Measurements from ENCODE around the gene VSIG1. TPM values are rescaled to one million over a fixed set of nuclear protein-coding genes. Genes with fewer than 3 reads are reported as not detected.
A peak's percentile ranks its signal among the peaks of the same experiment; 100 is the strongest.

Gene VSIG1
- total and polyA plus RNA-seq, 2 of the 13 experiments (the other 11 are each of a cell fraction or from before 2014, with no cell fraction given) = 0.01 TPM; not detected in 1

DNA sequence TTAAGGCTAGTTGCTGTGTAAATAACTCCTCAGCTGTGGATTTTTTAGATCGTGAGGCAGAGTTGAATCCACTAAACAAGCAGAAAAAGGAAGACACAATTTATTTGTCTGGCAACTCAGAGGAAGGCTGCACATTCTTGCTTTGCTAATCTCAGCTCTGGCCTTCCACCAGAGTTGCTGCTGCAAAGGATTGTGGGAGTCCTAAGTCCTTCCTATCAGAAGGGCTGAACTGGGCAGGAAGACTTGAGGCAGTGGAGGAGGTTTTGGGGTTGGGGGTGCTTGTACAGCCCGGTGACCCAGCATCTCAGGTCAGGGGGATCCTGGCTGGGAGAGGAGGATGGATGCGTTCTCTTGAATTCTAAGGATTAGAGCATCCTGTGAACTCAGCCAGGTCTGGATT is 11.0 kb upstream of the VSIG1 start:
- Histone ChIP-seq H3K79me2 (ENCODE audit: insufficient read depth, low read length) (no peaks in the 10 kb centered on the region), H3K9ac (ENCODE audit: insufficient read depth, low read depth, low read length) (no peak overlapping the region), H3K4me1 (ENCODE audit: insufficient read depth, low read length) (peaks cover 35% of the 10 kb centered on the region), H3K4me3 (replicated peaks in 1 of 3; ENCODE audit: insufficient read depth in 1 of 3, low read depth in 2 of 3, low read length in 3 of 3) (no peak overlapping the region), H3K36me3 (replicated peaks in 1 of 2; ENCODE audit: control insufficient read depth in 1 of 2, insufficient read depth in 2 of 2, low read length in 2 of 2) (no peaks in the 10 kb centered on the region), H3K27ac (ENCODE audit: extremely low read length, insufficient read depth, low read length) (no peak overlapping the region), H3K9me3 (ENCODE audit: low read length) (no peaks in the 10 kb centered on the region), H2AFZ (ENCODE audit: low read length) (peak overlapping the region; percentile 54), H3K4me2 (ENCODE audit: low read depth, low read length) (peak overlapping the region; percentile 45), H4K20me1 (ENCODE audit: insufficient read depth, low read length) (no peaks in the 10 kb centered on the region), H3K27me3 (ENCODE audit: control insufficient read depth in 1 of 2, insufficient read depth in 2 of 2, low read length in 2 of 2) (no peaks in the 10 kb centered on the region)
- ChIA-PET CTCF (ENCODE audit: low intra/inter-chr PET ratio, low total read pairs) (no interaction called here), POLR2A (no interaction called here)
- no peak for ATAC-seq
- intact Hi-C loops (cut with micrococcal nuclease; ENCODE audit: unreplicated experiment) (no loop called here), in situ Hi-C loops (cut with HindIII; ENCODE audit: extremely low pct_ligation_motif_present, low pct_unique_long_range_greater_than_20kb) (no loop called here)
- DNase-seq (ENCODE audit: low spot score) = no peak
- 0% methylated on average over 1 of the region's 3 CpGs for WGBS (ENCODE audit: low lambda C conversion rate)
- no peak for FAIRE-seq
- no TSS peak for BruUV-seq (replicated peaks)
- TF ChIP-seq ZNF263 (CRISPR knock-in tag; IDR thresholded peaks at IDR 0.05) = no peak
- TF ChIP-seq KAT8 (CRISPR knock-in tag; IDR thresholded peaks at IDR 0.05) = no peak
- TF ChIP-seq ZNF264 (CRISPR knock-in tag; IDR thresholded peaks at IDR 0.05) = no peak
- peak; percentile 54 for TF ChIP-seq ZNF143 (CRISPR knock-in tag; IDR thresholded peaks at IDR 0.05)

DNA sequence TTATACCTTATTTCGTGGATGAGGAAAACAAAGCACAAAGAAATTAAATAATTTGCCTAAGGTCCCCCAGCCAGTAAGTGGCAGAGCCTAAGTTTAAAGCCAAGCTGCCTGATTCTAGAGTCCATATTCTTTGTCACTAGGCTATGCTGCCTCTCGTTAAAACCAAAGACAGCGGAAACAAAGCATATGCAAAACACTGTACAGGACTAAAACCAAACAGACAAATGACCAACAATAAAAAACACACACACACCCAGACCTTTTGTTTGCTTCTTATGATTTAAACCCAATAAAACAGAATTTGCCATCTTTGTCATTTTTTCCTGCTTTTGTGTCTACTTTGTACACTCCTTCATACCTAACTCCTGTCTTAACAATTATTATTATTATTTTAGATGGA is 10.1 kb upstream of the VSIG1 start:
- ChIA-PET POLR2A (no interaction called here), CTCF (ENCODE audit: low intra/inter-chr PET ratio, low total read pairs) (no interaction called here)
- Histone ChIP-seq H3K4me2 (ENCODE audit: low read depth, low read length) (no peak overlapping the region), H3K4me3 (replicated peaks in 1 of 3; ENCODE audit: insufficient read depth in 1 of 3, low read depth in 2 of 3, low read length in 3 of 3) (no peak overlapping the region), H2AFZ (ENCODE audit: low read length) (no peak overlapping the region), H3K4me1 (ENCODE audit: insufficient read depth, low read length) (peaks cover 35% of the 10 kb centered on the region), H3K9ac (ENCODE audit: insufficient read depth, low read depth, low read length) (no peak overlapping the region), H4K20me1 (ENCODE audit: insufficient read depth, low read length) (no peaks in the 10 kb centered on the region), H3K36me3 (replicated peaks in 1 of 2; ENCODE audit: control insufficient read depth in 1 of 2, insufficient read depth in 2 of 2, low read length in 2 of 2) (no peaks in the 10 kb centered on the region), H3K9me3 (ENCODE audit: low read length) (no peaks in the 10 kb centered on the region), H3K27me3 (ENCODE audit: control insufficient read depth in 1 of 2, insufficient read depth in 2 of 2, low read length in 2 of 2) (no peaks in the 10 kb centered on the region), H3K79me2 (ENCODE audit: insufficient read depth, low read length) (no peaks in the 10 kb centered on the region), H3K27ac (ENCODE audit: extremely low read length, insufficient read depth, low read length) (no peak overlapping the region)
- no TSS peak for BruUV-seq (replicated peaks)
- 71% methylated on average over 3 of the region's 3 CpGs for WGBS (ENCODE audit: low lambda C conversion rate)
- intact Hi-C loops (cut with micrococcal nuclease; ENCODE audit: unreplicated experiment) (no loop called here), in situ Hi-C loops (cut with HindIII; ENCODE audit: extremely low pct_ligation_motif_present, low pct_unique_long_range_greater_than_20kb) (no loop called here)
- no peak for ATAC-seq
- FAIRE-seq = no peak
- DNase-seq (ENCODE audit: low spot score) = no peak
- no peak for TF ChIP-seq ZNF256 (CRISPR knock-in tag; conservative IDR thresholded peaks at IDR 0.05)
- no peak for TF ChIP-seq MIXL1 (CRISPR knock-in tag; IDR thresholded peaks at IDR 0.05)
- TF ChIP-seq, protein P1, sequence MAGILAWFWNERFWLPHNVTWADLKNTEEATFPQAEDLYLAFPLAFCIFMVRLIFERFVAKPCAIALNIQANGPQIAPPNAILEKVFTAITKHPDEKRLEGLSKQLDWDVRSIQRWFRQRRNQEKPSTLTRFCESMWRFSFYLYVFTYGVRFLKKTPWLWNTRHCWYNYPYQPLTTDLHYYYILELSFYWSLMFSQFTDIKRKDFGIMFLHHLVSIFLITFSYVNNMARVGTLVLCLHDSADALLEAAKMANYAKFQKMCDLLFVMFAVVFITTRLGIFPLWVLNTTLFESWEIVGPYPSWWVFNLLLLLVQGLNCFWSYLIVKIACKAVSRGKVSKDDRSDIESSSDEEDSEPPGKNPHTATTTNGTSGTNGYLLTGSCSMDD (CRISPR knock-in tag; IDR thresholded peaks at IDR 0.05) = no peak
- TF ChIP-seq, protein P2, sequence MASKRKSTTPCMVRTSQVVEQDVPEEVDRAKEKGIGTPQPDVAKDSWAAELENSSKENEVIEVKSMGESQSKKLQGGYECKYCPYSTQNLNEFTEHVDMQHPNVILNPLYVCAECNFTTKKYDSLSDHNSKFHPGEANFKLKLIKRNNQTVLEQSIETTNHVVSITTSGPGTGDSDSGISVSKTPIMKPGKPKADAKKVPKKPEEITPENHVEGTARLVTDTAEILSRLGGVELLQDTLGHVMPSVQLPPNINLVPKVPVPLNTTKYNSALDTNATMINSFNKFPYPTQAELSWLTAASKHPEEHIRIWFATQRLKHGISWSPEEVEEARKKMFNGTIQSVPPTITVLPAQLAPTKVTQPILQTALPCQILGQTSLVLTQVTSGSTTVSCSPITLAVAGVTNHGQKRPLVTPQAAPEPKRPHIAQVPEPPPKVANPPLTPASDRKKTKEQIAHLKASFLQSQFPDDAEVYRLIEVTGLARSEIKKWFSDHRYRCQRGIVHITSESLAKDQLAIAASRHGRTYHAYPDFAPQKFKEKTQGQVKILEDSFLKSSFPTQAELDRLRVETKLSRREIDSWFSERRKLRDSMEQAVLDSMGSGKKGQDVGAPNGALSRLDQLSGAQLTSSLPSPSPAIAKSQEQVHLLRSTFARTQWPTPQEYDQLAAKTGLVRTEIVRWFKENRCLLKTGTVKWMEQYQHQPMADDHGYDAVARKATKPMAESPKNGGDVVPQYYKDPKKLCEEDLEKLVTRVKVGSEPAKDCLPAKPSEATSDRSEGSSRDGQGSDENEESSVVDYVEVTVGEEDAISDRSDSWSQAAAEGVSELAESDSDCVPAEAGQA (IDR thresholded peaks at IDR 0.05; ENCODE audit: low read depth) = no peak
- TF ChIP-seq, protein P2 (CRISPR knock-in tag; IDR thresholded peaks at IDR 0.05; ENCODE audit: borderline replicate concordance) = no peak
- TF ChIP-seq, protein P3, sequence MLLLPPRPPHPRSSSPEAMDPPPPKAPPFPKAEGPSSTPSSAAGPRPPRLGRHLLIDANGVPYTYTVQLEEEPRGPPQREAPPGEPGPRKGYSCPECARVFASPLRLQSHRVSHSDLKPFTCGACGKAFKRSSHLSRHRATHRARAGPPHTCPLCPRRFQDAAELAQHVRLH (CRISPR knock-in tag; IDR thresholded peaks at IDR 0.05; ENCODE audit: borderline replicate concordance, low read depth) = no peak
- no peak for TF ChIP-seq PCBP1 (IDR thresholded peaks at IDR 0.05; ENCODE audit: borderline replicate concordance, low read depth, low read length)
- TF ChIP-seq MAFF (IDR thresholded peaks at IDR 0.05; ENCODE audit: low read depth, low read length) = no peak
- no peak for TF ChIP-seq MEIS2 (CRISPR knock-in tag; IDR thresholded peaks at IDR 0.05)
- no peak for TF ChIP-seq ZNF563 (CRISPR knock-in tag; IDR thresholded peaks at IDR 0.05)
- TF ChIP-seq CHD2 (IDR thresholded peaks at IDR 0.05; ENCODE audit: low read depth, low read length) = no peak

All from HepG2 (cell line).